Mesothelial cell of epicardium (in vitro differentiated cells): Measurements from ENCODE around the gene LRRC27. TPM values are rescaled to one million over a fixed set of nuclear protein-coding genes. Genes with fewer than 3 reads are reported as not detected.
A peak's percentile ranks its signal among the peaks of the same experiment; 100 is the strongest.

ENCODE experiments used
- DNase-seq, 2 experiments: peaks; one replicate each; pipeline ENCODE4 v3.0.0; 2021; ENCODE audit warnings: low spot score in 2 of 2; ENCODE audit not compliant: unreplicated experiment in 2 of 2
- H3K27ac Mint-ChIP-seq: 2 replicates; pipeline ENCODE4 v1.8.0; 2021; ENCODE audit warnings: mixed read lengths
- H3K27me3 Mint-ChIP-seq: 2 replicates; pipeline ENCODE4 v1.8.0; 2021; ENCODE audit warnings: low read depth, mixed read lengths
- H3K36me3 Mint-ChIP-seq: 2 replicates; pipeline ENCODE4 v1.8.0; 2021; ENCODE audit warnings: mixed read lengths
- H3K4me1 Mint-ChIP-seq: 2 replicates; pipeline ENCODE4 v1.8.0; 2021; ENCODE audit warnings: mixed read lengths
- H3K4me3 Mint-ChIP-seq: 2 replicates; pipeline ENCODE4 v1.8.0; 2021; ENCODE audit warnings: mild to moderate bottlenecking, moderate library complexity, mixed read lengths
- H3K9me3 Mint-ChIP-seq: 2 replicates; pipeline ENCODE4 v1.8.0; 2021; ENCODE audit warnings: mixed read lengths
- CTCF ChIP-seq: fragments of 200-600 bp; sonication (generic); IDR thresholded peaks from one replicate; pipeline ENCODE4 v1.5.0; 2021; ENCODE audit warnings: antibody characterized with exemption; ENCODE audit not compliant: unreplicated experiment
- total RNA-seq: library from RNA; stranded (reverse); gene quantifications from 3 replicates; pipeline ENCODE4 v1.2.1, GENCODE V29; 2021

The LRRC27 gene
- total RNA-seq, 1 donor from 2014 or later = 15.2 TPM

GRCh38 chr10:132420469-132420980, 88.5 kb downstream of the LRRC27 start:
- H3K36me3 Mint-ChIP-seq = no peaks in the 10 kb centered on the region
- H3K4me1 Mint-ChIP-seq = peaks cover 58% of the 10 kb centered on the region
- no peaks in the 10 kb centered on the region for H3K27me3 Mint-ChIP-seq
- no peak overlapping the region for H3K4me3 Mint-ChIP-seq
- peak overlapping the region; percentile 87 for H3K27ac Mint-ChIP-seq
- TF ChIP-seq CTCF = no peak
- no peak for DNase-seq
- no peaks in the 10 kb centered on the region for H3K9me3 Mint-ChIP-seq

- DNase-seq = no peak
- peak overlapping the region; percentile 69 for H3K27ac Mint-ChIP-seq
- no peak overlapping the region for H3K4me3 Mint-ChIP-seq
- H3K9me3 Mint-ChIP-seq = no peaks in the 10 kb centered on the region
- H3K36me3 Mint-ChIP-seq = no peaks in the 10 kb centered on the region
- H3K27me3 Mint-ChIP-seq = no peaks in the 10 kb centered on the region
- TF ChIP-seq CTCF = no peak
- H3K4me1 Mint-ChIP-seq = peaks cover 53% of the 10 kb centered on the region
Measured at GRCh38 chr10:132420981-132421846, 89.2 kb downstream of the LRRC27 start.

- Mint-ChIP-seq H3K4me1 (peaks cover 53% of the 10 kb centered on the region), H3K9me3 (no peaks in the 10 kb centered on the region), H3K27ac (peak overlapping the region; percentile 74), H3K36me3 (no peaks in the 10 kb centered on the region), H3K4me3 (no peak overlapping the region), H3K27me3 (no peaks in the 10 kb centered on the region)
- TF ChIP-seq CTCF = no peak
- no peak for DNase-seq
Measured at GRCh38 chr10:132421847-132422751, 90.1 kb downstream of the LRRC27 start.

GRCh38 chr10:132422903-132423825, 91.2 kb downstream of the LRRC27 start:
- DNase-seq = no peak
- no peaks in the 10 kb centered on the region for H3K27me3 Mint-ChIP-seq
- H3K4me3 Mint-ChIP-seq = no peak overlapping the region
- no peak for TF ChIP-seq CTCF
- no peaks in the 10 kb centered on the region for H3K9me3 Mint-ChIP-seq
- H3K27ac Mint-ChIP-seq = peak overlapping the region; percentile 74
- H3K36me3 Mint-ChIP-seq = no peaks in the 10 kb centered on the region
- peaks cover 51% of the 10 kb centered on the region for H3K4me1 Mint-ChIP-seq
